Midbrain (tissue), 1 donor: ENCODE measurements around the gene OTC.

ENCODE experiments used
- DNase-seq: peaks from one replicate; lab custom pipeline; 2025; lab: John Stamatoyannopoulos, UW

OTC gene

GRCh38 chrX:38357747-38358673 is 5.6 kb downstream of the OTC start:
- no peak for DNase-seq

- no peak for DNase-seq
These were observed 10.6 kb downstream of the OTC start for GRCh38 chrX:38363046-38363445.

- no peak for DNase-seq
These were observed 13.6 kb downstream of the OTC start for GRCh38 chrX:38365954-38366353.

- no peak for DNase-seq
These were observed 16.4 kb downstream of the OTC start for GRCh38 chrX:38368774-38369173.

GRCh38 chrX:38371641-38372040 is 19.2 kb downstream of the OTC start:
- DNase-seq: no peak

GRCh38 chrX:38374431-38374830 is 22.0 kb downstream of the OTC start:
- no peak for DNase-seq

- DNase-seq: no peak
These were observed 23.5 kb downstream of the OTC start for GRCh38 chrX:38375891-38376290.

- no peak for DNase-seq
These were observed 24.3 kb downstream of the OTC start for GRCh38 chrX:38376747-38377146.

GRCh38 chrX:38379088-38379487 is 26.7 kb downstream of the OTC start:
- no peak for DNase-seq

- no peak for DNase-seq
These were observed 30.3 kb downstream of the OTC start for GRCh38 chrX:38382663-38383062.

GRCh38 chrX:38400389-38400910 is 48.0 kb downstream of the OTC start:
- DNase-seq: no peak

- no peak for DNase-seq
These were observed 49.7 kb downstream of the OTC start for GRCh38 chrX:38402118-38402517.

GRCh38 chrX:38403834-38404233 is 51.4 kb downstream of the OTC start:
- DNase-seq: no peak

GRCh38 chrX:38407126-38407525 is 54.7 kb downstream of the OTC start:
- DNase-seq: no peak

- DNase-seq: no peak
These were observed 56.9 kb downstream of the OTC start for GRCh38 chrX:38409289-38409688.

GRCh38 chrX:38426785-38427184 is 74.4 kb downstream of the OTC start:
- DNase-seq: no peak

- no peak for DNase-seq
These were observed 79.1 kb downstream of the OTC start for GRCh38 chrX:38431525-38431924.

GRCh38 chrX:38435130-38435529 is 82.7 kb downstream of the OTC start:
- DNase-seq: no peak

GRCh38 chrX:38437093-38437492 is 84.7 kb downstream of the OTC start:
- DNase-seq: no peak

GRCh38 chrX:38438321-38438720 is 85.9 kb downstream of the OTC start:
- DNase-seq: no peak

GRCh38 chrX:38452603-38453002 is 100.2 kb downstream of the OTC start:
- DNase-seq: no peak

GRCh38 chrX:38458071-38458470 is 105.7 kb downstream of the OTC start:
- peak; percentile 25 for DNase-seq

- no peak for DNase-seq
These were observed 109.9 kb downstream of the OTC start for GRCh38 chrX:38462257-38462656.

GRCh38 chrX:38465686-38466085 is 113.3 kb downstream of the OTC start:
- no peak for DNase-seq
